Uterus (tissue), 2 donors: ENCODE data around the gene TRMU.

ENCODE experiments used
- CTCF ChIP-seq, 4 experiments: fragments of 200-600 bp in 2 of 4; fragments of 450-650 bp in 2 of 4; sonication (generic) in 2 of 4; IDR thresholded peaks; one replicate each; pipeline ENCODE4 v1.5.1; 2016 to 2019; ENCODE audit warnings: antibody characterized with exemption in 4 of 4, mild to moderate bottlenecking in 2 of 4, moderate library complexity in 1 of 4
- POLR2A ChIP-seq, 2 donors: fragments of 450-650 bp; IDR thresholded peaks; one replicate each; pipeline ENCODE4 v1.6.1; 2016; ENCODE audit warnings: antibody characterized with exemption in 2 of 2, mild to moderate bottlenecking in 1 of 2, moderate library complexity in 1 of 2

GRCh38 chr22:46349681-46350080, 14.2 kb downstream of the TRMU start:
- TF ChIP-seq CTCF (IDR thresholded peaks at IDR 0.05) (no peak), POLR2A (IDR thresholded peaks at IDR 0.05) (no peak)
